Measurements from ENCODE around the gene SLC13A3.

SLC13A3 gene, protein sequence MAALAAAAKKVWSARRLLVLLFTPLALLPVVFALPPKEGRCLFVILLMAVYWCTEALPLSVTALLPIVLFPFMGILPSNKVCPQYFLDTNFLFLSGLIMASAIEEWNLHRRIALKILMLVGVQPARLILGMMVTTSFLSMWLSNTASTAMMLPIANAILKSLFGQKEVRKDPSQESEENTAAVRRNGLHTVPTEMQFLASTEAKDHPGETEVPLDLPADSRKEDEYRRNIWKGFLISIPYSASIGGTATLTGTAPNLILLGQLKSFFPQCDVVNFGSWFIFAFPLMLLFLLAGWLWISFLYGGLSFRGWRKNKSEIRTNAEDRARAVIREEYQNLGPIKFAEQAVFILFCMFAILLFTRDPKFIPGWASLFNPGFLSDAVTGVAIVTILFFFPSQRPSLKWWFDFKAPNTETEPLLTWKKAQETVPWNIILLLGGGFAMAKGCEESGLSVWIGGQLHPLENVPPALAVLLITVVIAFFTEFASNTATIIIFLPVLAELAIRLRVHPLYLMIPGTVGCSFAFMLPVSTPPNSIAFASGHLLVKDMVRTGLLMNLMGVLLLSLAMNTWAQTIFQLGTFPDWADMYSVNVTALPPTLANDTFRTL

DNA sequence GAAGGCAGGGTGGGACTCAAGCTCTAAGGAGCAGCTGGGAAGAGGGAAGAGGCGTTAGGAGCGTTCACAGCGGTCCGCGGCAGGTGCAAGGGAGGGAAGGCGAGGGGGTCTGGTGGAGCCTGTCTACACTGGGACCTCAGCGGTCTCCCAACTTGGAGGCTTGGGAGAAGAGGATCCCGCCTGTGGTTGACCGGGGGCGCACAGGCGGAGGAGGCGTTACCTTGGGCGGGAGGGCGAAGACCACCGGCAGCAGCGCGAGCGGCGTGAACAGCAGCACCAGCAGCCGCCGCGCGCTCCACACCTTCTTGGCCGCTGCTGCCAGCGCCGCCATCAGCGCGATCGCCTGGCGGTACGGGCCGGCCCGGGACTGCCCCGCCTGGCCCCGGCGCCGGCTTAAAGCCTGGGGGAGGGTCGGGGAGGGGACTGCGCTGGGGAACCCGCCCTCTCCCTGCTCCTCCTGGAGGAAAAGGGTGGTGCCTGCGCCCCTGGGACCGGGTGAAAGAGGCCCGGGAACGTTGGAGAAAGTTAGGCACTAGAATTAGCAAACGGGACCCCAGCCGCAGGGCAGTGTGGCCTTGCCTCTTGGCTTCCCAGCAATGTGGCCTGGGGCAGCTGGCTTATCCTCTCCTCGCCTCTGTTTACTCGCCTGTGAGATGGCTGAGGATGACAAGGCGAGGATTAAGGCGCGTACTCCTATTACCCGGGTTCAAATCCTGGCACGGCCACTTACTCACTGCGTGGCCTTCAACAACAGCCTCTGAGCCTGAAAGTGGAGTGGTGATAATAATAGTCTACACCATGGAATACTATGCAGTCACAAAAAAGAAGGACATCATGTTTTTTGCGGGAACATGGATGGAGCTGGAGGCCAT, at the start of gene SLC13A3:
SLC13A3 (minus strand) TSS at position 369 of the 872 bp plus-strand sequence; CDS start at position 331, 38 bp downstream.
- DNase-seq: no peak

DNA sequence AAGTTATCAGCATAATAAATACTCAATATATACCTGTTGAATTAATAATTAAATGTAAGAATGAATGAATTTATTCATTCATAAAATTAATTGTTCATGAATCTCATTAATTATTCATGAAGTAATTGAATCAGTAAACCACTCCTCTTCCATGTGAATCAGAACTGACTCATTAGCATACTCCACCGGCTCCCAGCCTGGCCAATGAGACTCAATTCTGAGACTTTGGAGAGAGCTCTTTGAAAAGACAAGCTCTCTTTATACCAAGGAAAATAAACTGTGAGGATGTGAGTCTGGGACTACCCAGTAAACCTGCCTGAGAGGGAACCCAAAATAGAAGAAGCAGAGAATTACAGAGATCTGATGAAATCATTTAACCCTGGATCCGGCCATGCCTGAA, 49.8 kb upstream of the SLC13A3 start:
- DNase-seq: no peak

DNA sequence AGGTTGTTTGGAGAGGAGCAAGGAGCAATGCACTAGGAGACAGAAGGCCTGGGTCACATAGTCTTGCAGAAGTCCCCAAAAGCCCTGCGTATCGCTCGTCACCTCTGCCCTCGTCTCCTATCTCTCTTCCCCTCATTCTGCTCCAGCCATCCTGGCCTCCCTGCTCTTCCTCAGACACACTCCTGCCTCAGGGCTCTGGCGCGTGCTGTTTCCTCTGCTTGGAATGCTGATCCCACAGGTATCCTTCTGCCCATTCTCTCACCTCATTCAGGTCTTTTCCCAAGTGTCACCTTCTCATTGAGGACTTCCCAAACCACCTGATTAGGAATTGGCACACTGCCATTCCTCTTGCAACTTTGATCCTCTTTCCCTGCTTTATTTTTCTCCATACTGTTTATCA, 49.2 kb upstream of the SLC13A3 start:
- no peak for DNase-seq

DNA sequence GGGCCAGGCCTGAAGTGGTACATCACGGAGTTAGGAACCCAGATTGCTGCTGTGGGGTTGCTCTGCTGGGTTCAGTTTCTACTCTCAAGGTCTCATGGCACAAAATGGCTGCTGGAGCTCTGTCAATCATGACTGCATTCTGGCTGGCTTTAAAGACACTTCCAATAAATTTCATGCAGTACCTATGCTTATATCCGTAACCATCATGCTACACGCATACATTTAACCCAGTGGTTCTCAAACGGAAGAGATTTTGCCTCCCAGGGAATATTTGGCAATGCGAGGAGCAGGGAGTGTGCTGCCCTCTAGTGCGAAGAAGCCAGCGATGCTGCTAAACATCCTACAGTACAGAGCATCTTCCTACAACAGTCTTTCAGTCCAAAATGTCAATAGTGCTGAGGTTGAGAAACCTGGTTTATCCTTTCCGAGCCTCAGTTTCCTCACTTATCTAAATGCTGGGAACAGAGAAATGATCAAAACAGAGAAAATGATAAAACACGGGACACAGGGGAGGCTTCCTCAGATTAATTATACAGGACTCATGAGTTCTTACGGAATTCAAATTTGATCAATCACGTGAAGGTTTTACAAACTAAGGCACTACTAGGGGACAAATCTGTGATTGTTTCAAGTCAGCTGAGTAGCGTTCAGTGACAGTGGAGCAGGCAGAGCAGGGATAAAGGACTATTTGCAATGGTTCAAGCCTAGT, 48.5 kb upstream of the SLC13A3 start:
- no peak for DNase-seq

DNA sequence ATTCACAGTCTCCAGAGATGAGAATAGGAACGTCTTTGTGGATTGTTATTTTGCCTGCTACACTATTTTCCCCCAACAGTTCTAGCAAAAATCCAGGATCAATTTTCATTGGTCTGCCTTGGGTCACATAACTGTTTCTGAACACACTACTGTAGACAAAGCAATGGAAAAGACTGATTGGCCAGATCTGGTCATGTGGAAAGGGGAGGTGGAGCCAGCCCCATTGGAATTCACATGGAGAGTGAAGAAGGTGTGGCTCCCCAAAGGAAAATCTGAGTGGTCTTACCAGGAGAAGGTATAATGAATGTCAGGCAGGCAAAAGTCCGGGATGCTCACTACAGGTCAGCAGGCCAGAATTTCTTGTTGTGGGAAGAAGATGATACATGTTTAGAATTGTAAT, 47.5 kb upstream of the SLC13A3 start:
- no peak for DNase-seq

DNA sequence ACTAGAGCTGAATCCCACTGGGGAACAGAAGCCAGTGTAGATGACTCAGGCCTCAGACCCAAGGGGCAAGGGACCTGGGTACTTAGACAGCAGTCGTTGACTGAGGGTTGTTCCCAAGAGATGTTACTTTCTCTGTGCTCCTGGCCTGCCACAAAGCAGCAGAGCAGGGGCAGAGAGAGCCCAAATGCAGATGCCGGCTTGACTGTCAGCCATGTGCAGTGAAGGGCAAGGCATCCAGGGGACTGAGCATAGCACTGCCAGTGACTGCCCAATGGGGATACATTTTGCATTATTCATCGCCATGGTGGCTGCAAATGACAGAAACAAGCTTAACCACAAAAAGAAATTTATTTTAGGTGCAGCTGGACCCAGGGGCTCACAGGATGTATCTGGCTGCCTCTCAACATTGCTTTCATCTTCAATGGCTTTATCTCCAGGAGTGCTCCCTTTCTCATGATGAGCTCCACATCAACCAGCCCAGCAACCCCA, 45.6 kb upstream of the SLC13A3 start:
- DNase-seq: no peak

DNA sequence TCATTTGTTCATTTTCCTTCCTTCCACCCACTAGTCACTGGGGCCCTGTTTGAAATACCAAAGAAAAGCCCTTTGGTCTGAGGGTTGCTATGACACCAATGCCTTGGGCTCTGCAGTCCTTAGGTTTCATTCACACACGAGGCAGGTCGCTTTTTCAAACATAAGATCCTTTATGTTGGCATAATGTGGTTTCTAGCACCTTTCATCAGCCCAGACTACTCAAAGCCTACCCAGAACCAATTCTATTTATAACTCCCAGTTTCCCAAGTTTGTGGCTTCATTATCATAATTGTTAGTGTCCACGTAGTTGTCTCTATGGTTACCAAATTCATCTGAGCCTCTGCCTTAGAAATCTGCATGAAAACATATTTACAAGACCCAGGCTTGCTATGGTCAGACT, 44.6 kb upstream of the SLC13A3 start:
- no peak for DNase-seq

DNA sequence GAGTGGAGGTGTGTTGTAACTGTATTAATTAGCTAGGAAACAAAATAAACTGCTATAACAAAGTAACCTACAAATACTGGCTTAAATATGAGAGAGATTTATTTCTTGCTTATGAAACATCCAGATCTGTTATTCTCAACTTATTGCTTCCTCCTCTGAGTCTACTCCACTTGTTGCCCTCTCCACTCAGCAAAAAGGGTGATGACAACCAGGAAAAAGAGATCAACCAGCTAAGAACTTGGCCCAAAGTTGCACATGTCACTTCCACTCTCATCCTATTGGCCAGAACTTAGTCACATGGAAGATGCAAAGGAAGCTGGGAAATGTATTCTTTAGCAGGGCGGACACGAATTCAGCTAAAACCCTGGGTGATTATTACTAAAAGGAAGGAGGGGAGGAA, 43.2 kb upstream of the SLC13A3 start:
- no peak for DNase-seq

DNA sequence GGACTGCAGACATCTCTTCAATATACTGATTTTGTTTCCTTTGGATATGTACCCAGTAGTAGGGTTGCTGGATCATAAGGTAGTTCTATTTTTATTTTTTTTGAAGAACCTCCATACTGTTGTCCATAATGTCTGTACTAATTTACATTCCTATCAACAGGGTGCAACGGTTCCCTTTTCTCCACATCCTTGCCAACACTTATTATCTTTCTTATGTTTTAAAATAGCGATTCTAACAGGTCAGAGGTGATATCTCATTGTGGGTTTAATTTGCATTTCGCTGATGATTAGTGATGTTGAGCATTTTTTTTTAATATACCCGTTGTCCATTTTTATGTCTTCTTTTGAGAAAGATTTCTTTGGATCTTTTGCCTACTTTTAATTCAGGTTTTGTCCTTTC, 39.9 kb upstream of the SLC13A3 start:
- no peak for DNase-seq

DNA sequence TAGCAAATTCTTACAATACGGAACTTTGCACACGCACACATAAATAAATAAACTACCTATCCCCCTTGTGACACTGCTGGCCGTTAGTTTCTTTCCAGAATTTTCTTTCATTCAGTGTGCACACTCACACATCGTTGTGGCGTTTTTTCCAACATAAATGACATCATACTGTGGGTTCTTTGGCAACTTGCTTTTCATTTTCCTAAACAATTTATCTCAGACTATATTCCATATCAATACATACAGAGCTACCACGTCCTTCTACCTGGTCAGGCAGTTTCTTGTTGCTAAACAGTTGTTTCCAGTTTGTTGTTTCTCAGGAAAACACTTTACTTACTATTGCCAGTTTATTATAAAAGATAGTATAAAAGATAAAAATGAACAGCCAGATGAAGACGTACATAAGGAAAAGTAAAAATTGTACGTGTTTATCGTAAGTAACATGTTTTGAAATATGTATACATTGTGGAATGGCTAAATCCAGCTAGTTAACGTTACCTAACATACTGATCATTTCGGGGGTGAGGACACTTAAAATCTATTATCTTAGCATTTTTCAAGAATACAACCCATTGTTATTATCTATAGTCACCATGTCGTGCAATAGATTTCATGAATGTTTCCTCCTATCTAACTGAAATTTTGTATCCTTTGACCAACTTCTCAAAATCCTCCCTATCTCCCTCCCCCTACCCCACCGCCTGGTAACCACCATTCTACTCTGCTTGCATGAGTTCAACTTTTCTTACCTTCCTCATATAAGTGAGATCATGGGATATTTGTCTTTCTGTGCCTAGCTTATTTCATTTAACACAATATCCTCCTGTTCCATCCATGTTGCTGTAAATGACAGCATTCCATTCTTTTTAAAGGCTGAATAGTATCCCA, 39.2 kb upstream of the SLC13A3 start:
- DNase-seq: no peak

DNA sequence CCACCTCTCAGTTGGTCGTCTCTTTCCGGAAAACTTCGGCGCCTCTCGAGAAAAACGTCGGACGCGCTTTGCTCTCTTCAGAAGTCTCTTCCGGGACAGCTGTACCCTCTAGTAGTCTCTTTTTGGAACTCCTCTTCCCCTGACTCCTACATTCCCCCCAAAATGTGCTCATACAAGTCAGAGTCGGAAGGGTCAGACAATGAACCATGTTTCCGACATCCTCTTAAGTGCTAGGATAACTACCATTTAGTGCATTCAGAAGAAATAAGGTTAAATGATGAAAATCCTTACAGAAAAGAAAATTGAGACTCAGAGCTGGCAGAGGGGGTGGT, 38.5 kb upstream of the SLC13A3 start:
- DNase-seq: no peak

DNA sequence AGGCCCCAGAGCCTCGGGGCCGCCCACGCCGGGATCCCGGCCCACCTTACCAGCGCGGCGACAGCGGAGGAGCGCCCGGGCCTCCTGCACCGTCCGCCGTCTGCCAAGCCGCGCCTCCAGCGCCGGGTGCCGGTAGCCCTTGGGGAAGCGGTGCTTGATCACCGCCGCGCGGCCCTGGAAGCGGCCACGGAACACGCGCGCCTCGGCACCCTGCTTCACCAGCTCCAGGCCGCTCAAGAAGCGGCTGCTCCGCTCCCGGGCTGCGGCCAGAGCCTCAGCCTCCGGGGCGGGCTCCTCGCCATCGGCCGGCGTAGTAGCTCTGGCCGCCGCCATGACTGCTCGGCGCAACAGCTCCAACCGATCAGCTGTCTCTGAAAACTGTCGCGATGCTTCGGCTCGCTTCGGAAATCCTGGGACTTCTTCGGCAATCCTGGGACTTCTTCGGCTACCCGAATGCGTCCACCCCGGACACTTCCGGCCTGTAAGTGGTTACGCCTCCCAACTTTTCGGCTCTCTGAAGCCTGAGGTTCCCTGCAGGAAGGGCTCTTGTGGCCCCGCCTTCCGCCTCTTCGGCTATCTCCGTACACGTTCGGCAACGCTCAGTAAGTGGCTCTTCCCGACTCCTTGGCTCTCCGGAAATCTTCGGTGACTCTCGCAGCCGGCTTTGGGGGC, 38.0 kb upstream of the SLC13A3 start, which contains the start of gene TP53RK:
TP53RK (minus strand) TSS at position 363 of the 672 bp plus-strand sequence; CDS start at position 333, 30 bp downstream.
- DNase-seq: peak; percentile 96

DNA sequence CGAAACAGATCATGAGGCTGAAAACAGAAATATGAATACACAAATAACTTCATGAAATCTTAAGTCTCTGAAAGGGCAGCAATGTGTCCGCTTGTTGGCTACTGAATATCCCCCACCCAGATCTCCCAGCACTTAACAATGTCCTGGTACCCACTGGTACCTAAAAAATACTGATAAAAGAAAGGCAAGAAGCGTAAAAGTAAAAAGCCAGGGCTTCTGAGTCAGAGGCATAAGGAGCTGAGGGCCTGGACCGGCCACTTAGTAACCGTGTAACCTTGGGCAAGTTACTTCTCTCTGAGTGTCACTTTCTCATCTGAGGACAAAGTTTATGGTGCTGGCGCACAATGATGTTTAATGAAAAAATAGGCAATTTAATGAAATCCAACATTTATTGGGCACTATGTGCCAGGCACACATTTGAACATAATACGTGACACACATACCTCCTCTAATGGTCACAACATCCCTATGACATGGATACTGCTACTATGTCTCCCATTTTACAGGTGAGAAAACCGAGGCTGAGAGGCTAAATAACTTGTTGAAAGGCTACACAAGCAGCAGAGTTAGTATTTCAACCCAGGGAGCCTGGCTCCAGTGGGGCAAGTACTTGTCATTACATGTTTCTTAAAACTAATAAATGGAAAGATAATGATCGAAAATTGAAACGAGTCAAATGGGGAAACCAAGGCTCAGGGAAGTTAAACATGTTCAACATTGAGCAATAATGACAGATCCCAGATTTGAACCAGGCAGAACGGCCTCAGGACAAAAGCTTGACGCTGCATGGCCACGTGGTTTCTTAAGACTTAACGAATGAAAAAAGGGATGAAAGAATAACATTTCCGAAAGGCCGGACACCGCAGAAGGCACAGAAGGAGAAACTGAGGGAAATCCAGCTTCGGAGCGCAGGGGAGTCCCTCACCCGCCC, 37.2 kb upstream of the SLC13A3 start:
- DNase-seq: no peak

DNA sequence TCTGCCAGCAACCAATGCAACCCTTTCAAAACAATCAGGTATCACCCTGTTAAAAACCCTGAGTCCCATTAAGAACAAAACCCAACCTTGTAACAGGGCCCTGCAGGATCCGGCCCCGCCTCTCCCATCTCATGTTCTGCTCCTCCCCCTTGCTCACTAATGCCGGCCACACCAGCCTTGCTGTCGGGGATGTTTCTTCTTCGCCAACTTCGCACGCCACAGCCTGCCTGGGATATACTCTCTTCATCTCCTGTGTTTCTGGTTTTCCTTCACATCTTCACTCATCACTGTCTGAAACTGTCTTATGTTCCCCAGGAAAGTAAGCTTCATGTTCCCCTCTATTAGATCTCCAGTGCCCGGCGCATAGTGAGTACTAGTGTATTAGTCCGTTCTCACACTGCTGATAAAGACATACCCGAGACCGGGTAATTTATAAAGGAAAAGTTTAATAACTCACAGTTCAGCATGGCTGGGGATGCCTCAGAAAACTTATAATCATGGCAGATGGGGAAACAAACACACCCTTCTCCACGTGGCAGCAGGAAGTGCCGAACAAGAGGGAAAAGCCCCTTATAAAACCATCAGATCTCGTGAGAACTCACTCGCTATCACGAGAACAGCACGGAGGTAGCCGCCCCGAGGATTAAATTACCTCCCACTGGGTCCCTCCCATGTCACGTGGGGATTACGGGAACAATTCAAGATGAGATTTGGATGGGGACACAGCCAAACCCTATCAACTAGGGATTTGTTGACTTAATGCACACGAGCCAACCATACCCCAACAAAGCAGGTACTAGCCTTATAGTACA, 32.9 kb upstream of the SLC13A3 start:
- DNase-seq: no peak

DNA sequence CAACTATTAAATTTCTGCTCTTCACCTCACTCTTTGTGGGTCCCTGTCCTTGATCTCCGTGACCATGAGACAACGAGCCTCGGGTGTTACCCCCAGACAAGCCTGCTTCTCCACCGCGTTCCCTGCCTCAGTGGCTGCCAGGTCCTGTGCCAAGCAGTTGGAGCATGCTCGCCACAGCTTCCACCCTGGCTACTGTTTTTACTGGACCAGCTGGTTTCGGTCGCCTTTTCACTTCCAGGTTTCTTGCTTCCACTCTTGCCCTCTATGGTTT, 32.3 kb upstream of the SLC13A3 start:
- DNase-seq: no peak

DNA sequence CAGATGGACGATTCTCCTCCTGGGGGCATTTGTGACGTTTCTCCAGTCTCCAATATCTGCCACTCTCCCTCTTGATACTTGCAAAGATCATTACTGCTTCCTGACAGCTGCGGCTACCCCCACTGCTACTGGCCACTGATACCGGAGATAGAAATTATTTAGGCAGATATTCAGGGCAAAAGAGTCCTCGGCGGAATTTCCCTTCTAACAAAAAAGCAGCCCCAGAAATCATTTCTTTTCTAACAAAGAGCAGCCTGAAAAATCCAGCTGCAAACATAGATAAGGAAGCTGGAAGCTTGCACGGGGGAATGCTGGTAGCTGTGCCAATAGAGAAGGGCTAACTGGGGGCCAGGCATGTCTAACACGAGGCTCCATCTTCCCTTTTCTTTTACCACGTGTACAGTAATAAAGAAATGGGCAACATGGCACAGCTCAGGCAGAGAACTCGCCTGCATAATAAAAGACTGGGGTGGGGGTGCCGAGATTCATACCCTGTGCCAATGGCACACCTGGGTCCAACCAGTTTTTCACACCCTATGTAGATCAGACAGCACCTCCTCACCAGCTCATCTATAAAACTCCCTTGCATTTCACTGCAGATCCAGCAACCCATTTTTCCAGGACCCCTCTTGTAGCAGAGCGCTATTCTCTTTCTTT, 31.9 kb upstream of the SLC13A3 start:
- DNase-seq: no peak

DNA sequence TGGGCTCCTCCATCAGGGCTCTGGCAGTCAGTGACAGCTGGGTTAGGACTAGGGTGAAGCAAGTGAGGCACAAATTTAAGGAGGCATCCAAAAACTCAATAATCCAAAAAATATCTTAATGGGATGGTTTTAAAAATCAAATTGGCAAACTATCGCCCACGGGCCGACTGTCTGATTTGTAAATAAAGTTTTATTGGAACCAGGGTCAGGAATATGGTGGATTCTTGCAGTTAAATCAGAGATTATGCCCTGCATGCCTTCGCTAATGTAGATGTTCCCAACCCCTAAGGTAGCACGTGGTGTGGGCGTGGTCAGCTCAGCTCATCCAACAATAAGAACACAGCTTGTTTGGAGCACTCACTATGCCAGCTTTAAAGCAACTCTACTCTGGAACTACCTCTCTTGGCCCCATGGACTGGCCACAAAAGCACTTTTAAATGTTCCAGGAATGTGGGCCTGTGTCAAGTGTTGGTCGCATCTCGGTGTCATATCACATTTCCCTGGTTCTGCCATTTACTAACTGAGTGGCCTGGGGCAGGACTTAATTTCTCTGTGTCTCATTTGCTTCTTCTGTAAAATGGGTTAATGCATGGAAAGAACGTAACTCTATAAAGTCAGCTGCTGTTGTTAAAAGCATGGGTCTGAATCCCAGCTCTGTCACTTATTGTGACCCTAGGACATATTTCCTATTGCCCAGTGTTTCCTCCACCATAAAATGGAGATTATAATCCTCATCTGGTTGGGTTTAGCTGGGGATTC, 31.0 kb upstream of the SLC13A3 start:
- DNase-seq: no peak
